ENCODE measurements around the gene RAD9A. TPM values are rescaled to one million over a fixed set of nuclear protein-coding genes. Genes with fewer than 3 reads are reported as not detected.

Gene RAD9A
- total RNA-seq, 1 donor = 7.6 TPM

- Histone ChIP-seq H3K27ac (ENCODE audit: low read depth, low read length) (no peak overlapping the region), H3K9me3 (ENCODE audit: low read depth, low read length) (no peaks in the 10 kb centered on the region), H3K79me2 (ENCODE audit: insufficient read depth, low read length) (no peaks in the 10 kb centered on the region), H3K4me2 (ENCODE audit: insufficient read depth, low read length) (no peak overlapping the region), H3K27me3 (ENCODE audit: insufficient read depth, low read length) (peaks cover 59% of the 10 kb centered on the region), H3K4me1 (ENCODE audit: insufficient read depth, low read length) (peaks cover under 1% of the 10 kb centered on the region), H4K20me1 (ENCODE audit: insufficient read depth, low read length) (no peaks in the 10 kb centered on the region), H3K36me3 (ENCODE audit: insufficient read depth, low read length) (no peaks in the 10 kb centered on the region), H2AFZ (ENCODE audit: low read length) (no peak overlapping the region), H3K4me3 (ENCODE audit: insufficient read depth, low read length) (no peak overlapping the region)
- no peak for TF ChIP-seq CTCF (IDR thresholded peaks at IDR 0.05; ENCODE audit: extremely low read depth, low read depth, low read length)
- DNase-seq (ENCODE audit: insufficient read length, low spot score, missing footprints) = no peak
Measured at GRCh38 chr11:67409781-67410368, 18.1 kb downstream of the RAD9A start.

- H3K27ac ChIP-seq (ENCODE audit: low read depth, low read length) = no peak overlapping the region
- no peaks in the 10 kb centered on the region for H3K79me2 ChIP-seq (ENCODE audit: insufficient read depth, low read length)
- no peak for TF ChIP-seq CTCF (IDR thresholded peaks at IDR 0.05; ENCODE audit: extremely low read depth, low read depth, low read length)
- no peak overlapping the region for H2AFZ ChIP-seq (ENCODE audit: low read length)
- DNase-seq (ENCODE audit: insufficient read length, low spot score, missing footprints) = no peak
- no peaks in the 10 kb centered on the region for H3K4me1 ChIP-seq (ENCODE audit: insufficient read depth, low read length)
- H3K4me3 ChIP-seq (ENCODE audit: insufficient read depth, low read length) = no peak overlapping the region
- H3K9me3 ChIP-seq (ENCODE audit: low read depth, low read length) = no peaks in the 10 kb centered on the region
- H4K20me1 ChIP-seq (ENCODE audit: insufficient read depth, low read length) = no peaks in the 10 kb centered on the region
- peaks cover 63% of the 10 kb centered on the region for H3K27me3 ChIP-seq (ENCODE audit: insufficient read depth, low read length)
- no peaks in the 10 kb centered on the region for H3K36me3 ChIP-seq (ENCODE audit: insufficient read depth, low read length)
- H3K4me2 ChIP-seq (ENCODE audit: insufficient read depth, low read length) = no peak overlapping the region
Measured at GRCh38 chr11:67410369-67410831, 18.6 kb downstream of the RAD9A start.

- Histone ChIP-seq H3K4me1 (ENCODE audit: insufficient read depth, low read length) (no peaks in the 10 kb centered on the region), H4K20me1 (ENCODE audit: insufficient read depth, low read length) (no peaks in the 10 kb centered on the region), H3K4me2 (ENCODE audit: insufficient read depth, low read length) (no peak overlapping the region), H2AFZ (ENCODE audit: low read length) (no peak overlapping the region), H3K27ac (ENCODE audit: low read depth, low read length) (no peak overlapping the region), H3K36me3 (ENCODE audit: insufficient read depth, low read length) (no peaks in the 10 kb centered on the region), H3K27me3 (ENCODE audit: insufficient read depth, low read length) (peaks cover 63% of the 10 kb centered on the region), H3K4me3 (ENCODE audit: insufficient read depth, low read length) (no peak overlapping the region), H3K9me3 (ENCODE audit: low read depth, low read length) (no peaks in the 10 kb centered on the region), H3K79me2 (ENCODE audit: insufficient read depth, low read length) (no peaks in the 10 kb centered on the region)
- TF ChIP-seq CTCF (IDR thresholded peaks at IDR 0.05; ENCODE audit: extremely low read depth, low read depth, low read length) = no peak
- no peak for DNase-seq (ENCODE audit: insufficient read length, low spot score, missing footprints)
Measured at GRCh38 chr11:67410984-67411784, 19.4 kb downstream of the RAD9A start.

GRCh38 chr11:67411785-67412152, 20.0 kb downstream of the RAD9A start:
- Histone ChIP-seq H3K27ac (ENCODE audit: low read depth, low read length) (no peak overlapping the region), H3K36me3 (ENCODE audit: insufficient read depth, low read length) (no peaks in the 10 kb centered on the region), H3K27me3 (ENCODE audit: insufficient read depth, low read length) (peaks cover 63% of the 10 kb centered on the region), H3K4me2 (ENCODE audit: insufficient read depth, low read length) (no peak overlapping the region), H3K9me3 (ENCODE audit: low read depth, low read length) (no peaks in the 10 kb centered on the region), H3K79me2 (ENCODE audit: insufficient read depth, low read length) (no peaks in the 10 kb centered on the region), H3K4me3 (ENCODE audit: insufficient read depth, low read length) (no peak overlapping the region), H3K4me1 (ENCODE audit: insufficient read depth, low read length) (peaks cover 1% of the 10 kb centered on the region), H2AFZ (ENCODE audit: low read length) (no peak overlapping the region), H4K20me1 (ENCODE audit: insufficient read depth, low read length) (peaks cover 1% of the 10 kb centered on the region)
- DNase-seq (ENCODE audit: insufficient read length, low spot score, missing footprints) = no peak
- no peak for TF ChIP-seq CTCF (IDR thresholded peaks at IDR 0.05; ENCODE audit: extremely low read depth, low read depth, low read length)
